ENCODE data around the gene PEAK1.
A peak's percentile ranks its signal among the peaks of the same experiment; 100 is the strongest.

The PEAK1 gene

DNA sequence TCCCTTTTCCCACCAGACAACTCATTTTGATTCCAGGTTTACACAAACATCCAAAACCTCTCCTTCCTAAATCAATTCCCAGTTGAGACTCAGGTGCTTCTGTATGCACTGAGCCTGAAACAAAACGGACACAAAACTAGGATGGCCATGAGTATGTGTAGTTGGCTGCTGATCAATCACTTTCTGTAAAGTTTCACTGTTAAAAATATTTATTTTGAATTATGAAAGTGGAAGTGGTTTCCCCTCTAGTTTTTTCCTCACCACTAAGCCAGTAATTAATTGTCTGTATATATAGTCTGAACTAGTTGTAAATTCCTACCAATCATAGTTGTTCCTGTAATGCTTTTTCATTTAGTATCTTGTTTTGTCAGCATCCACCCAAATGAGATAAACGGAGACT lies 297.3 kb downstream of the PEAK1 start:
- DNase-seq: no peak

DNA sequence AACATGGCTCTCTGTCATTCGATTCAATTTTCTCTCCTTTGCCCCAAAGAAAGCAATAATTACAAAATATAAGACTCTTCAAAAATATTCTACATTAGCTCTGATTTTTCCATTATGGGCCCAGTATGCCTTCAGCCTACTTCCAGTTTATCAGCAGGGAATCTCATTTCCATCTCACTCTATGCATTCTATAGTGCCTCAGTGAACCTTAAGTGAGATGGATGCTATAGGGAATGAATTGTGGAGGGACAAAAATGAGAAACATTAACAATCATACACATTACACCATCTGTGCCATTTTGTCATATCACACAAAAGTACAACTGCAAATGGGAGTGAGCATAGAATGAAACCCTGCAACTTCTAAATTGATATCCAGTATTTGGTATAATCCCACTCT lies 298.3 kb downstream of the PEAK1 start:
- no peak for DNase-seq

DNA sequence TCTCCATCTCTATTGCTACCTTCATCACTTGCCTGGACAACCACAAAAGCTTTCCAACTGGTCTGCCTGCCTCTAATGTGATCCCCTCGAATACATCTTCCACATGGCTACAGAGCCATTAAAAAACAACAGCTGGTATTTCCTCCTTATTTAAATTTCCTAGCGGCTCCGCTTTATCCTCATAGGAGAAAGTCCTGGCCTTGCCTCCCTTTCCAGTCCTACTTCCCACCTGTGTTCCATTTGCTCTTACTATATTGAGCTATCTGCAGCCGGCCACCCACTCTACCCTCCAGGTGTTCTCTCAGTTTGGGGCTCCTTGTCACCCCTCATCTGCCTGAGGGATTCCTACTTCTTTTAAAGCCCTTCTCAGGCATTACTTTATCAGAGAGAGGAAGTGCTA lies 299.3 kb downstream of the PEAK1 start:
- no peak for DNase-seq

DNA sequence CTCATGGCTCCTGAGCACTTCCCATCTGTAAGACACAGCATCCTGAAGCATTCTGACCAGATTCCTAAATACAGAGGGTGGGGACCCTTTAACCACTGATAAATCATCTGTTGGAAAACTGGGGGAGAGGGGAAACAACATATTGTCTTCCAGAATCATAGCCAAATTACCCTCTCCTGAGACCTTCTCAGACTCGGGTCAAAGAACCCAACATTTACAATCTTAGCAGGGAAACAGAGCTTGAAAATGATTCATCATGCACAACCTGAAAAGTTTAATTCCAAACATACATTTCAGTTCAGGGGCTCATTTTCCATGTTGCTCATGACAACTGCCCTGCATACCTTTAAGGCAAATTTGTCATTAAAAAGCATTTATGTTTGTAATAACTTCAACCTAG lies 300.5 kb downstream of the PEAK1 start:
- no peak for DNase-seq

DNA sequence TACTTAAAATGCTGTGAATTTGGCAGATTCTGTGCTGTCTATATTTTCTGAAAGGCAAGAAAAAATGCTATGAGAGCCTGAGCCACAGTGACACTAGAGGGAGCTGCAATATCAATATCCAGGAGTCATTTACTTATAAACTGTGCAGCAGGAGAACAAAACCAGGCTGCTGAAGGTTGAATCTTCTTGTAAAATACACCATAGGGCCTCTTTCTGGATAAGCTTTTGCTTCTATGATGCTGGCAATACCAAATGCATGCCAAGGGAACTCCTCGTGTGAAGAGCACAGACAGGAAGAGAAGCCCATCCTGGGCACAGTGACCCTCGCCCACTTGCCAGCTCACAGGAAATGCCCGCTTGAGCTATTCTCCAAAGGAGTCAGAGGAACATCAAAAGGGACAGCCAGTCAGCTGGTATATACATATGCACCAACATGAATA lies 301.0 kb downstream of the PEAK1 start:
- peak; percentile 12 for DNase-seq

DNA sequence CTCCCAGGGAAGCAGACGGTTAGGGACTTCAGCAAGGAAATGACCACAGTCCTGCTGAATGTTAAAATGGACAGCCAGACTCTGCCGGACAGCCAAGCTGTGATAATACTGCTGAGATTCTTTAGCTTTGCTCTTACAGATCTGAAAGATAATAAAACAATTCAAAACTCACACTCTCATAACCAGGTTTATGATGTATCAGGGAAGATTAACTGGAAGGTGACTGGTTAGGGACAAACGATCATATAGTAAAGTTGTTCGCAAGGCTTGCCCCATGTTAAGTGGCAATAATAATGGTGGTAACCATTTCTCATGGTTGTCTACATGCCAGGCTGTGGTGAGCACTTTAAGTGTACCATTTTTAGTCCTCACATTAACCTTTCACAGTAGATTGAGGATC lies 304.7 kb downstream of the PEAK1 start:
- DNase-seq: no peak

DNA sequence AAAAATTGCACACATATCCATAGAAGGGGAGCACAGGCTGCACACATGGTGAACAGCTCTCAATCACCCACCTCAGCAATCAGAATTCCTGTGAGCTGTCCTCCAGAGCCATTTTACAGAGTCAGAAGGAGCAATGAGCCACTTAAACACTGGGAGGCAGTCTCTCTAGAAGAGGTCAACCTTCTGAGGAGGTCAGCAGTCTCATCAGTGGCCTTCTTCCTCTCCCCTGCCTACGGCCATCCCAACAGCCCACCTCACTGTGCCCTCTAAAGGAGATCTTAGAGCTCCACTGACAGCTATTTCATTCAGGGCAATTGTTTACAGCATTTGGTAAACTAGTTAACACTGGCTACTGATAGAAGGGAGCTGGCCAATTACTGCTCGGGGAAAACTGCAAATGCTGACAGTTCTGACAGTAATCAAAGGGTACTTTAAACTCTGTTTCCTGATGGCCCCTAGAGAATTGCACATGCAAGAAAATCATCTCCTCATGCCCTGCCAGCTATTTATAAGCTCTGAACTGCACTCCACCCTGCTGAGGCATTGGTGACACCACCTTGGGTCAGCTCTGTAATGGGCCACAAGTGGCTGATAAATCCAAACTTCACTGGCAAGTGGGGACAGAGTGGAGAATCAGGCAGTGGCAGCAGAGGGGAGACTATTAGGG lies 306.9 kb downstream of the PEAK1 start:
- DNase-seq: no peak

DNA sequence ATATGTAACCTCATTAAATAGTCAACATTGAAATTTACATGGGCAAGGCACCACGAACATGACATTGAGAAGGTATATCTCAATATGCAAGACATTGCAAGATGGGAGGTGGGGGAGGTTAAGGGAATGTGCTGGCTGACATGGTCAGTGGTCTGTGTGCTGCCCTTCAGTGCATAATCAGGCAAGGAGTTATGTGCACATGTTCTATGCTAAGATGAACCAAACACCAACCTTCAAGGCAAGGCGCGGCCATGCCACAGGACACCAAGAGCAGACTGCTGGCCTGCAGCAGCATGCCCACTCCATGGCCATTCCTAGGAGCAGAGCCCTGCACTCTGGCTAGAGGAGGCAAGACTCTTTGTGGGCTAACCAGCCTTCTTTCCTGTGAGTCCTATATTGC lies 308.1 kb downstream of the PEAK1 start:
- DNase-seq: no peak

DNA sequence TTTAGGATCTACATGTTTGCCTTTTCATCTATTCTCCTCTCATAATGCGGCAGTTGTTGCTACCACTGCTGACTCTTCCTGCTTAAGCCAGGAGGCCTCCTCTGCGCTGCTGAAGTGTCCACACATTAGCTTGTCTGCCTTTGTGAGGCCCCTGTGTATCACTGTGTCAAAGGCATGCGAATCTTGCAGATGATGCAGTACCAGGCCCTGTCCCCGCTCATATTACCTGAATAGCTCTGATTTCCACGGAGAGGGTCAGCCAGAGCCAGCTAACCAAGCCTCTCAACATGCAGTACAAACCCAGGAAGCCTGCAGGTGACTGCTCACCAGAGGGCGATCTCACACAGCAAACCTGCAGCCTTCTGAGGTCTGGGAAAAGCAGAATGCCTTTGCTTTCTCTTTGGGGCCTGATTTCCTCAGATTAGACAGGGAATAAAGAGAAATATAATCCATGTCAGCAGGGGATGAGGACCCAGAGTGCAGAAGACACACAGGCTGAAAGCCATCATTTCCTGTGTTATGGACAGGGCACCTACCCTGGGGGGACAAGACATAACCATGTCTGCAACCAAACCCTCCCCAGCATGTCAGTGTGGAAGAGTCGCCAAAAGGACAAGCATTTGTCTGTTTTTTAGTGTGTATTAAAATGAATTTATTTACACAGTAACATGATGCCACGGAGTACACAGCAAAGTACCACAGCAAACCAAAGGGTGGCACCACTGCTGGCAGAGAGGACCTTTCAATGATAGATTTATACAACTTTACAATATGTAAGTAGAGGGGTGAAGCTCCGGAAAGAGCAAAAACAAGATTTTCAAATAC lies 312.2 kb downstream of the PEAK1 start:
- DNase-seq: no peak

DNA sequence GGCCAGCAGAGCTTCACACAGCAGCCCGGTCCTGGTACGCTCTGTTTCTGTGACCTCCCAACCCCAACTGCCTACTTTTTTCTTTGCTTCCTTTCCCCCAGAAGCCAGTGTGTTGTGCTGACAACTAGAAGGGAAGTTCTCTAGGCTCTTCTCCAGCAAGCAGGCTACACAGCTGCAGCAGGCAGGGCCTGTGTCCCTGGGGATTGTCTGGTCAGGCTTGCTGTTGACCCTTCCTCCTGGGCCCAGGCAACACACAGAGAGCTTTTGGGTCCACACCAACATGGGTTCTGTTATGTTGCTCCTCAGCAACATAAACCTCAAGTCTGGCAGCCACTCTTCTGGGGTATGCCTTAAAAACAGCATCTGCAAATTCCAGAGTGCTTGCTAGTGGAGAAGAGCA lies 312.8 kb downstream of the PEAK1 start:
- DNase-seq: no peak

DNA sequence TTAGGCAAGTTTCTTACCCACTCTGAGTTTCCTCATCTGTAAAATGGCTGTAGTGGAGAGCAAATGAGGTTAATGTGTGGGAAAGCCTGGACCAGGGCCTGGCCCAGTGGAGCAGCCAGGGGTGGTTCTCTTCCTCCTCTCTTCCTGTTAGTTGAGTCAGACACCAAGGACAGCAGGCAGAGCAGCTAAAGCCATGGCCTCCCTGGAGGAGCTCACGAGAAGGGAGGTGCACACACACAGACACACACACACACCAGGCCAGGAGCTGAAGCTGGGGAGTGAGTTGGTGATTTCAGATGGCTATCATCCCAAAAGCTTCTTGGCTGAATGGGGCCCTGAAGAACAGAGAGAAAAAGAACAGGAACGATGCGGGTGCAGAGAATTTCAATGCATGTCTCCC lies 315.7 kb downstream of the PEAK1 start:
- DNase-seq: no peak

DNA sequence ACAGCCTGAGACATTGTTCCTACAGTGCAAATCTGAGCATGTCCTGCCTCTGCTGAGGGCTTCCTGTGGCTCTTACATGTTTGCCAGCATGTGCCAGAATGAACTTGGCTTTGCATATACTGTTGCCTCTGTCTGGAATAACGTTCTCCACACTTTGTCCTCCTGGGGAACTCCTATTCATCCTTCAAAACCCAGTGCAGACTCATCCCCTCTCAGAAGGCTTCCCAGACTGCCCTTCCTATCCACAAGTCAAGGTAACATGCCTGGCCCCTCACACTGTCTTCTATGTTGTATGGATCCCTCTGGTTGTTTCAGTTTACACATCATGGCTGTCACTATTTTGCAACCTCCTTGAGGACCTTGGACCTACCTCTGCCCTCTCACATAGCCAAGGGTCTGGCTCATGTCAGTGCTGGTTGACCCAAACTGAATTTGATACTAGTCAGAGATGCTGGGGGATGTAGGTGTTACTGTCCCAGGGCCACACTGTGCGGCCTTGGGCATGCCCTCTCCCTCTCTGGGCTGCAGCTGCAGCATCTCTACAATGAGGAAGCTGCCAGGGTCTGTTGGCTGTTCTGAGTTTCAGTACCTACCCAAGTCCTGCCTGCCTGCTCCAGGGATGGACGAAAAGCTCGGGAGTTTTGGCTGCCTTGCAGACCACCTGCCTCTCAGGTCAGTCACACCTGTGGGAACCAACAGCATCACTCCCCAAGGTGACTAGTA lies 320.0 kb downstream of the PEAK1 start:
- DNase-seq: no peak

DNA sequence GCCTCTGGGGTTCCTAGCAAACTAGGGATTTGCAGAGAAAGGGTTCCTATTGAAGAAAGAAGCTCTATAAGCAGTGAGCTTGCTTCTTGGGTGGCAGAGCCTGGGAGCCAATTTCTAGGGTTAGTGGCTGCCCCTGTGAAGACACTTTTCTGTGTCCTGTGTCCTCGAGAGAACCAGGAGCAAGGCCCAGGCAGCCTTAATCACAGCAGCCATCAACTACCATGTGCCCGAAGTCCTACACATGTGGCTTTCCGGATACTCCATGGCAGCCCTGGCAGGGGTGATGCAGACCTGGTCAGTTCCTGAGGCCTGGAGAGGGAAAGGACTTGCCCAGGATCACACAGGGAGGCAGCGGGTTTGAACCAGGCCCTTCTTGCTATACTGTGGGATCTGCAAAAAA lies 321.3 kb downstream of the PEAK1 start:
- DNase-seq: no peak

DNA sequence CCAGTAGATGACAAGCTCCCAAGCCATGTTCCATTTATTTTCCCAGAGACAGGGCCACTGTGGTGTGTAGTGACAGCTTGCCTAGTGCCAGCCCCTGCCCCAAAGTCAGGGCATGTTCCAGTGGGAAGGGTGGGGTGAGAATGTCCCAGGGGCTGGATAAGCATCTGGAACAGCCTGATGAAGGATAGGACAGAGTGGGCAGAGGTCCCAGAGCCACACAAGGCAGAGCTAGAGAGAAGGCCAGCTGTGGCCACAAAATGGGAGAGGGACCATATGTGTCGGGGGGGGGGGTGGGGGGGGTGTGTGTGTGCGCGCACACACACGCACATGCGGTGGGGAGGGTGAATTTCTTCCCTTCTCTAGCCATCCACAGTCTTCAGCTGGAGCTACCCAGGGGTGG lies 322.0 kb downstream of the PEAK1 start:
- no peak for DNase-seq

DNA sequence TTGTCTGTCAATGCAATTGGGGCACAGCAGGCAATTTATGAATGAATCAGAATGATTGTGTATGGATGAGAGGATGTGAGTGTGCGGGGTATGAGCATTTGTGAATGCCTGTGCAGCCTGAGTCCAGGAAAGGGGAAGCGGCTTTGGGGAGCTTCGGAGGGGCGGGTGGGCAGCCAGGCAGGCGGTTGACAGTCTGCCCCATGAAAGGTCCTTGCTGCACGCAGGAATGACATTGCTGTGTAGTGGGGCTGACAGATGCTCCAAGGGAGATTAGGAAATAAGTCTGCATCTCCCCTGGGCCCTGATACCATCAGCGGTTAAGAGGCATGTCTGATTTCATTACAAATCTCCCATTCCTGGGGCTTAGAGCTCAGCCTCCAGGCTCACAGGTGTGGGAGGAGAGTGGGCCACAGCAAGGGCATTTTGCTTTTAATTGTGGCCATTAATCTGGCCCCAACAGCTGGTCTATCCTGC lies 322.6 kb downstream of the PEAK1 start:
- DNase-seq: no peak

DNA sequence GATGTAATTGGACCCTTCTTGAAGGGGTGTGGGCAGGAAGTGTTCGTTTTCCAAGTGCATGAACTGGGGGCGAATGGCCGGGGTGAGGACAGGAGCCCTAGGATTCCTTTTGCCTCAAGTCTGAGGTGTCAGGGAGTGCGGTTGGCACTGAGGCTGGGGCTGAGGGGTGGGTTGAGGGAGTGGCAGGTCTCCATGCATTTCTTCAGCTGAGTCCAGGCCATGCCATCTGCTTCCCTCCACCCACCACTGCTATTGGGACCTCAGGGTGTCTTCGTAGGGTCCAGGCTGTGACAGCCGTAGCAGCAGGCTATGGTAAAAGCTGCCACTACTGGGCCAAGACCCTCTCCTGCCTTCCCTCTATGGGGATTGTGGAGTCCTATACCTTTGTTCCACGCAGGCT lies 323.4 kb downstream of the PEAK1 start:
- DNase-seq: no peak

DNA sequence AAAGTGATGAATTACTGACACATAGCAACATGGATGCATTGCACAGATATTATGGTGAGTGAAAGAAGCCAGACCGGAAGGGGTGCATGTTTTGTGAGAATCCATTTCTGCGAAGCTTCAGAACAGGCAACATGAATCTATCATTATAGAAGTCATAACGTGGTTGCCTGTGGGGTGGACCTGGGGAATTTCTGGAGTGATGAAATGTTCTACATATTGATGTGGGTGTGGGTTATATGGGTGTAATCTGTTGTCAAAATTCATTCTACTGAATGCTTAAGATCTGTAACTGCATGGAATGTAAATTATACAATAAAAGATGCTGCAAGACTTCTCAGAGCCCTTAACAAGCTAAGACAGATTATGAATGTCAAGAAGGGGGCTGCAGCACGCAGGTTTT lies 323.8 kb downstream of the PEAK1 start:
- no peak for DNase-seq

DNA sequence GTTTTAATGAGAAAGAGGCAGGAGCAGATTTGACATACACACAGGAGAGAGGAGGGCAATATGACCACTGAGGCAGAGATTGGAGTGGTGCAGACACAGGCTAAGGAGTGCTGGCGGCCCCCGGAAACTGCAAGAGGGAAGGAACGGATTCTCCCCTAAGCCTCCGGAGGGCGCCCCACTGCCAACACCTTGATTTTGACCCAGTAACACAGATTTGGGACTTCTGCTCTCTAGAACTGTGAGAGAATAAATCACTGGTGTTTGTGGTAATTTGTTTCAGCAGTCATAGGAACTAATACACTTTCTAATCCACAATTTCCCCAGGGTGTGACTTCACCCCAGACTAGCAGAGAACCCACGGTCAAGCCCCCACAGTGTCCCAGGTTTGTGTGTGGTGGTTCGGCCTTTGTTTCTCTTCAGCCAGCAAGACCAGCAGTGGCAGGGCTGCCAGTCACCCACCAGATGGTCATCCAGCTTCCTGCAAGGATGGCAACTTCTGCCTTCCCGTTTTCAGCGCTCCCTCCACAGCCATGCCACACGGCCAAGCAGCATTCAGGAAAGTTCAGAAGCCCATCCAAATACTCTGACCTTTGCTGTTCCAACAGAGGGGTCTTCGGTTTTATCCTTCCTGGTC lies 325.4 kb downstream of the PEAK1 start:
- no peak for DNase-seq

DNA sequence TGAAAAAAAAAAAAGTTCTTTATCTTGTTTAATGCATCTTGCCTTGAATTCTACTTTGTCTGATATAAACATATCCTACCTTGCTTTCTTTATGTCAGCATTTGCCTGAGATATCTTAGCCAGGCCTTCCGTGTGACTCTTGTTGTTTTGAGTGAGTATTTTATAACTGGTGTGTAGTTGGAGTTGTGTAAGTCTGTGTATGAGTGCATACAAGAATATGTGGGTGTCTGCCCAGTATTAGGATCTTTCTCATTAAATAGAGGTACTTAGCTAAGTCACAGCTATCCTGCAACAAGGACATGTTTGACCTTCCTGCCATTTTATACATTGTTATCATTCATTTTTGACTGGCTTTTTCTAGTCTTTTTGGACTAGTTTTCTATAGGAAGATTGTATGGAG lies 326.5 kb downstream of the PEAK1 start:
- no peak for DNase-seq

DNA sequence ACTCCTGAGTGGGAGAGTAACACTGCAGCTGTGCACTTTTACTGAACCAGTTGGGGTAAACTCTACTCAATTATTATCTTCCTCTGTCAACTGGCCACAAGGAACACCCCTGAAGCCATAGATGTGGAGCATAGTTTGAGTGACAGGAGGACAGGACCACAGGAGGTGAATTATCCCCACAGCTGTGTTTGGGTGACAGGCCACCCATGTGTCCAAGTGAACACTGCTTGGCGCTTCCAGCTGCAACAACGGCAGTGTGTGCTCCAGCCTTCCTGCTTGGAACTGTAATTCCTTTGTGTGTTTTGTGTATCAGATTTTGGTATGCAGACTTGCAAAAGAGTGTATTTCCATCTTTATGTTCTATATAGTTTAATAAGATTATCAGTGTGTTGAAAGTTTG lies 328.8 kb downstream of the PEAK1 start:
- DNase-seq: no peak

DNA sequence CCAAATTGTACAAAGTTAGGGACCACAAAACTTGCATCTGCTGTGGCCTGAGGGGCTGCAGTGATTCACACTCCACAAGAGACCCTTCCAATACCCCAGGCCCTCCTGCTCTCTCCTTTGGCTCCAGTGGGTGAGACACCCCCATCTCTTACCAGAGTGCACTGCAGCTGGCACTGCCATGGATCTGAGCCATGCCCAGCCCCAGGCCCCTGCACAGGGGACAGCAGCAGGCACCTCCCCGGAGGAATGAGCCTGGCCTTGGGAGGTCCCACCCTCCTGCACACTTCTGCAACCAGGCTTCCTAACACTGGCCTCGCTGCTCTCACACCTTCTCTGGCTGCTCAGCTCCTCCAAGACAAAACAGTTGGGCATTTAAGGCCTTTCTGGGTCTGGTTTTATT lies 332.7 kb downstream of the PEAK1 start:
- no peak for DNase-seq

DNA sequence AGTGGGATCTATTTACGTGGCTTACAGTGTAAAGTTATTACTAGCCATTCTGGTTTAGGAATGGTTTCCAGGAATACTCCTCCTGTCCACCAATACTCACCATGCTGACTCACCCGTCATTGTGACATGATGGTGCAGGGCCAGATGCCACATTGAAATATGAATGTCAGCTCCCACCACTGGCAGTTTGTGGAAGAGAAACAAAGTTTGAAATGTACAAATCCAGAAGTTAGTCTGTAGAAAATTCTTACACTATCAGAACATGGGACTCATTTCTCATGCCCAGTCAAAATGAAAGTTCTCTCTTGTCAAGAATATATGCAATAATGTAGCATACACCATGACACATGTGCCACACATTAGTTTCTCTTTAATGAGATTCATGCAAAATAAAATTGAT lies 334.6 kb downstream of the PEAK1 start:
- no peak for DNase-seq

DNA sequence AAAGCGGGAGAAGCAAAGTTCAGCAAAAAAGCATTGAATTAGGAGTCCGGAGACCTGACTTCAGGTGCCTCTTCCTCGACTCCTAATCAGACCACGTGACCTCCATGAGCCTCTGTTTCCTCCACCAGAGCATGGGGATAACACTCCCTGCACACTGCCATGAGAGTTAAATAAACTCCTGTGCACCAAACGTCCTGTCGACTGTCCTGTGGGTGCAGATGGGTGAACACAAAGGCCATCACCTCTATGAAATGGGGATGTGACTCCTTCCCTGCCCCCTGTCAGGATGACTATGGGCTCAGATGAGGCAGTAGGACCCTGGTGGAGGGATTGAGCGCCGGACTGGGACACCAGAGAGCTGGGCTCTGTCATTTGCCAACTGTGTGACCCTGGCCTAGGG lies 335.5 kb downstream of the PEAK1 start:
- no peak for DNase-seq

Data from SHP77 treated with DMSO at 0.1 percent for 48 hours (cell line).